Caki2 (cell line): ENCODE data around the gene CACNG1. TPM values are rescaled to one million over a fixed set of nuclear protein-coding genes. Genes with fewer than 3 reads are reported as not detected.
"Not testable (repeated sequence)": the region's sequence is repeated elsewhere in the genome, so short reads cannot be mapped to it uniquely, and the experiment has no call there.

Experiments
- DNase-seq: peaks from one replicate; pipeline ENCODE4 v3.0.0-alpha.2; 2015; ENCODE audit warnings: low read depth
- in situ Hi-C: cut with HindIII; loops from 2 replicates; pipeline ENCODE4 v1.10.0; 2016; ENCODE audit warnings: low sequenced_read_pairs, low pct_unique_long_range_greater_than_20kb, mixed read lengths
- total RNA-seq: library from RNA; depleted of rRNA; stranded (reverse); fragments of >200 nt; shearing (Covaris generic); gene quantifications from 2 replicates; pipeline ENCODE4 v1.2.3, GENCODE V29; 2014; ENCODE audit warnings: low replicate concordance; rRNA removed

CACNG1 gene
- total RNA-seq, 1 experiment from 2014 or later = not detected

DNA sequence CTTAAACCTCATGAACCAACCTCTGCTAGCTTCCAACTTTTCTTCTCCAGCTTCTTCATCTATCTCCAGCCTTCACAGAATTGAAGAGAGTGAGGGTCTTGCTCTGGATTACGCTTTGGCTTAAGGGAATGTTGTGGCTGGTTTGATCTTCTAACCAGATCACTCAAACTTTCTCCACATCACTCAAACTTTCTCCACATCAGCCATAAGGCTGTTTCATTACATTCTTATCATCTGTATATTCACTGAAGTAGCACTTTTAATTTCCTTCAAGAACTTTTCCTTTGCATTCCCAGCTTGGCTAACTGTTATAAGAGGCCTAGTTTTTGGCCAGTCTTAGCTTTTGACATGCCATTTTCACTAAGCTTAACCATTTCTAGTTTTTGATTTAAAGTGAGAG is 52.3 kb downstream of the CACNG1 start:
- in situ Hi-C loops = no loop called here
- DNase-seq = no peak

DNA sequence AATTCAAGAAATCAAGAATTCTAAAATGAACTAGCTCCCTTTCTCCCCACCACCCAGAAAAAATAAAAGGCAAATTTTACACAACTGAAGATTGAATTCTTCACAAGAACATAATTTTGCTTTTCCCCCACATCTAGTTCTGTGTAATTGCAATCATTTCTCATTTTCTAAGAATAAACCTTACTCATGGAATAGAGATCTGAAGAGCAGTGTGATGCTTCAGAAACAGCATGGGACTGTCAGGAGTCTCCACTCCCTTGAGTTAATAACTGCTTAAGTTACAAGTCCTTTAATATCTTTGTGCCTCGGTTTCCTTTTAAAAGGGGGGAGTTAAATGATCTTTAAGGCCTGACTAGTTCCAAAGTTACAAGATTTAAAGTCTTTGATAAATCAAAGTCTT is 53.7 kb downstream of the CACNG1 start:
- no peak for DNase-seq
- in situ Hi-C loops = no loop called here

DNA sequence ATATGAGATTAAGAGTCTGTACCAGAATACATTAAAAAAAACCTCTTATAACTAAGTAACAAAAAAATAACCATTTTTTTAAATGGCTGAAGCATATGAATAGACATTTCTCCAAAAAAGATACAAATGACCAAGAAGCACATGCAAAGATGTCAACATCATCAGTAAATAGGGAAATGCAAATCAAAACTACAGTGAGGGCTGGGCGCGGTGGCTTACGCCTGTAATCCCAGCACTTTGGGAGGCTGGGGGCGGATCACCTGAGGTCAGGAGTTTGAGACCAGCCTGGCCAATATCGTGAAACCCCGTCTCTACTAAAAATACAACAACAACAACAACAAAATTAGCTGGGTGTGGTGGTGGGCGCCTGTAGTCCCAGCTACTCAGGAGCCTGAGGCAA is 60.3 kb downstream of the CACNG1 start:
- DNase-seq, in situ Hi-C loops: not testable (repeated sequence)

DNA sequence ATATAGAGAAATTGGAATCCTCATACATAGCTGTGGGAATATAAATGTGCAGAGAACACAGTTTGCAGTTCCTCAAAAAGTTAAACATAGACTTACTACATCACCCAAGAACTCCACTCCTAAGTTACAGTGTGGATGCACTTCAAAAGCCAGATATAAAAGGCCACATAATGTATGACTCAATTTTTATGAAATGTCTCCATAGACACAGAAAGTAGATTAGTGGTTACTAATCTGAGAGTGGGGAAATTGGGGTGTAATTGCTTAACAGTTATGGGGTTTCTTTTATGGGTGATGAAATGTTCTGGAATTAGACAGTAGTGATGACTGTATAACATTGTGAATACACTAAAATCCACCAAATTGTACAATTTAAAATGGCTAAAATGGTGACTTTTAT is 60.9 kb downstream of the CACNG1 start:
- no peak for DNase-seq
- in situ Hi-C loops = no loop called here

Other genes with a start within 250 kb of the CACNG1 start
- not detected in 2 replicates for gene CACNG5, start 209.4 kb upstream of the CACNG1 start, total RNA-seq
- gene CACNG4, start 79.8 kb upstream of the CACNG1 start, total RNA-seq = not detected in 2 replicates
- 21.5 and 22.8 TPM in 2 replicates for gene HELZ, start 200.6 kb downstream of the CACNG1 start, total RNA-seq